GM10266 (cell line): Measurements from ENCODE around the gene ATPAF1.

Experiments
- DNase-seq: peaks from one replicate; pipeline ENCODE4 v3.0.0; 2012; ENCODE audit errors: extremely low spot score
- CTCF ChIP-seq: IDR thresholded peaks from 2 replicates; pipeline ENCODE4 v1.5.1; 2012; ENCODE audit warnings: mild to moderate bottlenecking, low read depth; ENCODE audit not compliant: control insufficient read depth, insufficient read depth; ENCODE audit errors: missing control alignments

ATPAF1 gene

GRCh38 chr1:46614604-46614984 lies 53.6 kb downstream of the ATPAF1 start:
- DNase-seq, result no peak
- TF ChIP-seq CTCF, result no peak

- peak; percentile 80 for DNase-seq
- no peak for TF ChIP-seq CTCF
These were observed 54.2 kb downstream of the ATPAF1 start for GRCh38 chr1:46613661-46614603.

GRCh38 chr1:46612937-46613660 lies 55.1 kb downstream of the ATPAF1 start:
- DNase-seq, result no peak
- TF ChIP-seq CTCF, result no peak

GRCh38 chr1:46611691-46612221 lies 56.4 kb downstream of the ATPAF1 start:
- no peak for DNase-seq
- no peak for TF ChIP-seq CTCF

- no peak for TF ChIP-seq CTCF
These were observed 60.6 kb downstream of the ATPAF1 start for GRCh38 chr1:46607345-46608130.

GRCh38 chr1:46606255-46606965 lies 61.8 kb downstream of the ATPAF1 start:
- no peak for DNase-seq
- TF ChIP-seq CTCF, result no peak

More at GRCh38 chr1:46607345-46608130, 60.6 kb downstream of the ATPAF1 start:
- DNase-seq, result no peak
